ENCODE data around the gene AKR1D1.

DNA sequence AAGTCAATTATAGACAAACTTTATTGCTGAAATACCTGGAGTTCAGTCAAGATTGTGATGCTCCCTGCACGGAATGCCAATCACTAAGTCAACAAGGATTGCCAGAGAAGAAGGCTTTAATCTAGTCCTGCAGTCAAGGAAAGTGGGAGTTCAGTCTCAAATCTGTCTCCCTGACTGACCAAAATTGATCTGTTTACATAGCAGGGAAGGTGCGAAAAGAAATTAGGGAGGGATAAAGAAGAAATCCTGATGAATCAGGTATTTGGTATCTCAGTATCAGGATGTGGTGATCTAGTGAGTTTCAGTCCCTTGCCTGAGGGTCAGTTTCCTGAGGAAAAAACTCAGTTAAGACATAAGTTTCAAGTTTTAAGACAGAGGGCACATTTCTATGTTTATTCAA, 2.1 kb upstream of the AKR1D1 start:
- no peak for TF ChIP-seq CTCF (IDR thresholded peaks at IDR 0.05)
- no peak for TF ChIP-seq POLR2A (IDR thresholded peaks at IDR 0.05)

All from thyroid gland (tissue), 4 donors.